DMS153 (cell line): ENCODE measurements around the gene RPA1.
"Not testable (repeated sequence)": the region's sequence is repeated elsewhere in the genome, so short reads cannot be mapped to it uniquely, and the experiment has no call there.

Experiments used
- DNase-seq: peaks from one replicate; lab custom pipeline; 2025; lab: John Stamatoyannopoulos, UW

RPA1 gene

DNA sequence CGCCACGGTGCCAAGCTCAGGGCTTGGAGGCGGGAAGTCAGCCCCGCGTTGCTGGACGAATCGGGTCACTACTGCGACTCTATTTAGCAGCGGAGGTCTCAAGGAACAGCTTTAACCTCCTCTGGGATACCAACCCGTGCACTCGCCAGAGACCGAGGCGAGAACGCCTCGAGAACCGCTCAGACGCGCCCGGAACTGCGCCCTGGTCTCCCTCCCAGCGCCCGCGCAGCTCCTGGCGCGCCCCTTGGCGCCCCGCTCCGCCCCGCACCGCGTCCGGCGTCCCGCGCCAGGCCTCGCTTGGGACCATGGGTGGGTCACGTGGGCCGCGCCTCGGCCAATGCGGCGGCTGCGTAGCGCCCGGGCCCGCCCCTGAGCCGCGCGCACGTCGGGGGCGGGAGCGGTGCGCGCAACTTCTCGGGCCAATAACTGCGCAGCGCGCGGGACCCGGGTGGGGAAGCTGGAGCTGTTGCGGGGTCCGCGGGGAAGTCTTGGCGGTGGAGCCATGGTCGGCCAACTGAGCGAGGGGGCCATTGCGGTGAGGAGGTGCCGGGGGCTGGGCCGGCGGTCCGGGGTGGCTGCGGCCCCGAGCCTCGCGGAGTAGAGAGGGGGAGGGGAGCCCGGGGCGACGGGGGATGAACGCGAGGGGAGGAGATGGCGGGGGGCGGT, at the start of gene RPA1, which contains the start of gene SMYD4:
Gene RPA1, plus strand, starts transcription at position 414 of the 666 bp plus-strand sequence. Its CDS starts 89 bp downstream, at position 503.
Gene SMYD4, minus strand, starts transcription at position 311 of the 666 bp plus-strand sequence. CDS start 1,908 bp downstream, outside the sequence.
- peak; percentile 8 for DNase-seq

GRCh38 chr17:1782171-1782567, 47.6 kb upstream of the RPA1 start:
- DNase-seq: no peak

DNA sequence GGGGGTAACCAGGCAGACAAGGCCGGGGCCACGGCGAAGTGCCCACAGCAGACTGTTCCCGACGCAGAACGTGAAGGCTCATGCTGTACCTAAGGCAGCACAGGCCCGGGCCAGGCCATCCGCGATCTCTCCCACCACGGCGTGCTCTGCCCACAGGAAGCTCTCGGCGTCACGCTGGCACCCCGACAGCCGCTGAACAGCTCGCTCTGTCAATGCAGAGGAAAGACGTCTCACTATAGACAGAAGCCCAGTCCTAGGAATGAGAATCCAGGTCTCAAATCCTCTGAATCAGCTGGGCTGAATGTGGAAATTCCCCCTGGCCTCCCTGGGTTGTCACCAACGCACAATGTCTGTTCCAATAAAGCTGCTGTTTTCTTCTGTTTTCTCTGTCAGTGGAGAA, 46.5 kb upstream of the RPA1 start:
- DNase-seq: no peak

DNA sequence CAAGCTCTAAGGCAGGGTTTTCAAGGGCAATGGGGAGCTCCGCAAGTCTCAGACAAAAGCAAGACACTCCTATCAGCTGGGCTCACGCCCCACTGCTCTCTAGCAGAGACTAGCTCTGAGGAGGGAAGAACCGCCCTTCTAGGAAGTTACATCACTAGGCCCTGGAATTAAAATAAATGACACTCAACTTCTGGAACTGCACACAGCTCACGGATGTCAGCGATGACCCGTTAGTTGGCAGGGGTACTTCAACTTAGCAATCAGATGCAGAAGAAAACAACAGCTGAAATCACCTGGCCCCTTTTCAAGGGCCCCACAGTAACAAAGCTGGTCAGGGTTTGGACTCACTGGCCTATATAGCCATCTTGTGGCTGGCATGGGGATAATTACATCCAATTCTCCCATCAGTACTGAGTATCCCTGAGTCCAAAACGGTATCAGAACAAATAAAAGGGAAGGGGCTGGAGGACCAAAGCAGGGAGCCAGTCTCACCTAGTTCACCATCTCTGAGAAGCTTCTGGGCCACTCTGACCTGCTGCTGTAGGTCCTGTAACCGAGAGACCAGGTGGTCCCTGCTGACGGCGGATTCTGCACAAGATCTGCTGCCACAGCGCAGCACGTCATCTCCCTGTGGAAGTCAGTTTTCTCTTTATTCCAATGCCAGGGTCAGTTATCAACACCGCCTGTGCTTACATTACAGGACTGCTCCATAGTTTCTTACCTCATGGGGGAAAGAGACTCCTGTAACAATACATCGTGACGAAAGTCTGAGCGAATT, 45.8 kb upstream of the RPA1 start:
- no peak for DNase-seq

GRCh38 chr17:1785930-1786329, 43.9 kb upstream of the RPA1 start:
- no peak for DNase-seq

DNA sequence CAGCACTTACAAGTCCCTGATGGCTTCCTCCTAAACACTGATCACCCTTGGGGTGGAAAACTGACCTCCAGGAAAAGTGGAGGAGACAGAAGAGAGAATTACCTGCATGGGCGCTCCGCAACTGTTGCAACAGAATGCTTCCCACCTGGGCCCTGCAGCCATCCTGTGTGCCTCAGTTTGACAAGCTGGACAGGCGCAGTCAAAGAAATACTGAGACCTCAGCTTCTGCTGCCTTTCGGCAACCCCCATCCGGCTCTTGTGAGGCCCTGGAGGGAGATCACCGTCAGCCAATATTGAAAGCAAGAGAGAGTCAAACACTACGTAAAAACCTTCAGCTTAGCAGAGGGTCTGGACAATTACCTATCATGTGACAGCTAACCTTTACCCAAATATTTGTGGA, 43.1 kb upstream of the RPA1 start:
- DNase-seq: no peak

DNA sequence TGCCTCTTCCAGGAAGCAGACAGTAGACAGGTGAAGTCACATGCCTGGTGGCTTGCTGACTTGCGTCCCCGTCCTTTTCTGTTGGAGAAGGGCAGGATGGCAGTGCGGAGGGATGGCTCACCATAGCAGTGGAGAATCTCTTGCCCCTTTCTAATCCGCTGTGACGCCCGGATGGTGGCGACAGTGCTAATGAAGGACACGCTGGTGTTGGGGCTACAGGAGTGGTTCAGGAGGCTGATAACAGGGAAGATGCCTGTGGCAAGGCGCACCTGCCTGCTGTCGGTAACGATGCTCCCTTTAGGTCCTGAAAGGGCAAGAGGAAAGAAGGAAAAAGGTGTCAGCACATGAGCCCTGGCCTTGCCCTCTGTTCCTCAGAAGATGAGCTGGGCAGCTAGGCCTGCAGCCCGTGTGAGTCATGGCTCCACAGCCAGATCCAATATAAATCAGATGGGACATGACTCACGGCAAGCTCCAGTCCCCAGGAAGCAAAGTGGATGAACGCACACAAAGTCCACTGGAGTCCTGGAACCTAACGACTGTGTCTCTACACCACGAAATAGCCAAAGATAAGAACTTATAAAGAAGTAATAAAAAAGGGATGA, 42.4 kb upstream of the RPA1 start:
- DNase-seq: no peak

DNA sequence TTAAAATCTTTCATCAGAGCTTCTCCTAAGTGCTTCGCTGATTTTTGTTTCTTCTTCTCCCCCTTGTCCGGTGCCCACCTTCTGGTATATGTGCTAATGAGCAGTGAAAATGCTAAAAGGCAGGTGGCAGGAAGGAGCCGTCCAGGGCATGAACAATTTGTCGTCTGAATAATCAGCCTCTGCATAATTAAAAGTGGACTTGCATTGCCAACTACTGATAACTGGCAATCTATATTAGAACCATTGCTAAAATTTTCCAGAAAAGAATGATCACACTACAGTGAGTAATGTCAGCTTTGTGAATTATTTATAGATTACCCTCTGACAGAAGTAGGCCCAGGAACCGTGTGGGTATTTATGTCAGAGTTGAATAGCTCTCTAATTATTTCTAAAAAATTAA, 39.9 kb upstream of the RPA1 start:
- no peak for DNase-seq

GRCh38 chr17:1792495-1793446, 37.0 kb upstream of the RPA1 start:
- no peak for DNase-seq

GRCh38 chr17:1793447-1793806, 36.4 kb upstream of the RPA1 start:
- no peak for DNase-seq

DNA sequence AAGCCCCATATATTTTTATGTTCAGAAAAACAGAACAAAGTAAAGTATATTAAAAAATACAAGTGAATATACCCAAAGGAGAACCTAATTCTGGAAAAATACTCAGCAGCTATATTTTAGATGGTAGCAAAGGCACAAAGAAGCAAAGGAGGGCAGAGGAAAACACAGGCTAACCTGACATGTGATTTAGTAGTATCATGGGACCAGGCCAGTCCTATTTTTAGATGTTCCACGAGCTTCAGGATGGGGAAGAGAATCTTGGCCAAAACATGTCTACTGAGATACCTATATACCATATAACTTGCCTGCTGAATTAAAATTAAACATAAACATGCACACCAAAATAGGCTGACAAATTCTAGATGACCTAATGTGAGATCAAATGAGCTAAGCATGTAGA, 33.0 kb upstream of the RPA1 start:
- no peak for DNase-seq

GRCh38 chr17:1797323-1797722, 32.5 kb upstream of the RPA1 start:
- no peak for DNase-seq

- not testable (repeated sequence) for DNase-seq
Observed at GRCh38 chr17:1797846-1798245, 32.0 kb upstream of the RPA1 start.

DNA sequence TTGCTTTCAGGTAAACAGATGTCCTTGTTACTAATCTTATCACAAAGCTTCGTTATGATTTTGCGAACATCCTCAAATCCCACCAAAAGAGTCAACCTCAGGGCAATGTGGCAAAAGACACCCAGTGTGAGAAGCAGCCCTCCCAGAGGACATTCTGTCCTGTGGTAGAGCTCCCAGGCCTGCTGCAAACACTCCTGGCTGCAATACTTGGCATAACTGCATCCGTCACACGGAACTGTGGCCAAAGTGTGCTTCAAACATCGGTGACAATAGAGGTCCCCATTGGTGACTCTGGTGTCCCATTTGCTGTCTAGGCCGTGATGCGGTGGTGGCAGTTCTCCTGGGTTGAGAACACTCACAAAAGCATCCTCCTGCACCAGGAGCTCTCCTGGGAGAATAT, 29.6 kb upstream of the RPA1 start:
- no peak for DNase-seq

DNA sequence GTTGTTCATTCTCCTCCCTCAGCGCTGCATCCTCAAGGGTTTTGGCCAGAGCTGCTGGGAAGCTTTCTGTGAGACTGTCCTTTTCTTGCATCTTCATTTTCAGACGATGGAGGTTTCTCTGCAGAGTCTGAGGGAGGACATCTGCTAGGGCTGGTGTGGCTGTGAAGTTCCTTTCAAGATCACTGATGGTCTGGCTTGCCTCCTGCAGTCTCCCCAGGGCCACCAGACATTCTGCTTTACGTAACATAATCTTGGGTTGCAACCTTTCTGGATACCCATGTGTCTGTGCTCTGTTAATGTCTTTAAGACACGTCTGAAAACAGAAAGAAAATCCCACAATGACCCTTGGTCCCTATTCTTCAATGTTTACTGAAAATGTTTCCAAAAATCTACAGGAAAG, 29.1 kb upstream of the RPA1 start:
- DNase-seq: no peak

DNA sequence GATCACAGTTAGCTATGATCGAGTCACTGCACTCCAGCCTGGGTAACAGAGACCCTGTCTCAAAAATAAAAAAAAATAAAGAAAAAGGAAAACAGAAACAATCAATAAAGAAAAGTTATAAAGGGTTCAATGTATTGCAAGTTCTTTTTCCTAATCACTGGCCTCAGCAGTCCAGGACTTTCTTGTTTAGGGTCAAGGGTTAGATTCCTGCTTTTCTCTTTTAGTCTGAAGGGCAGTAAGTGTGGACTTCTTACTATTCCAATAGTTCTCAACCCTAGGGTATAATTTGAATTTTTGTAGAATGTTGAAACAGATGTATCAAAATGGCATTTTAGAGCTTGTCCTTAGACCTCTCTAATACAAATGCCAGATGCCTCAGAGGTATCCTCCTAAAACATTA, 27.4 kb upstream of the RPA1 start:
- DNase-seq: no peak

DNA sequence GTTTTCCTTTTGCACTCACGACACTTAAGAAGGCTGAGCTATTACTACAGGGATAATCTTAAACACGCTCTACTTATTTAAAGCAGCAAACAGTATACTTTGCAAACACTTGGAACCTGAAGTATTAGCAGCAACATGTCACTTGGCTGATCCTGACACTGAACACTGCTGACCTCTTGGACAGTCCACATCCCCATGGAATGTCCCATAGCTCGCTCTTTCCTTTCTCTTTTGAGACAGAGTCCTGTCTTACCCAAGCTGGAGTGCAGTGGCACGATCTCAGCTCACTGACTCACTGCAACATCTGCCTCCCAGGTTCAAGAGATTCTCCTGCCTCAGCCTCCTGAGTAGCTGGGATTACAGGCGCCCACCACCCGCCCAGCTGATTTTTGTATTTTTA, 26.5 kb upstream of the RPA1 start:
- no peak for DNase-seq

DNA sequence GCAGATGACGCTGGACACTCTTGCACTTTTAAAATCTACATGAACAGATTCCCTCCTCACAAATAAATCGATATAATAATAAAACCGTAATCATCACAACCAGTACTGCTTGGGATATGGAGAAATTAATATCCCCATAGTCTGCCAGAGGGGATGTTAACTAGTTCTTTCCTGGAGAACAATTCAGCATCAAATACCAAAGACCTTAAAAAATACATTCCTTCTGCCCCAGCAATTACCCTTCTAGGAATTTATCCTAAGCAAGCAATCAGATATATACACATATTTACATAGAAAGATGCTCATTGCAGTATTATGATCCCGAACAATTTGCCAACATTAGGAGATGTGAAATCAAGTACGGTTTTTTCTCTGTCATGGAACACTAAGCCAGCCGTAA, 21.9 kb upstream of the RPA1 start:
- DNase-seq: no peak

DNA sequence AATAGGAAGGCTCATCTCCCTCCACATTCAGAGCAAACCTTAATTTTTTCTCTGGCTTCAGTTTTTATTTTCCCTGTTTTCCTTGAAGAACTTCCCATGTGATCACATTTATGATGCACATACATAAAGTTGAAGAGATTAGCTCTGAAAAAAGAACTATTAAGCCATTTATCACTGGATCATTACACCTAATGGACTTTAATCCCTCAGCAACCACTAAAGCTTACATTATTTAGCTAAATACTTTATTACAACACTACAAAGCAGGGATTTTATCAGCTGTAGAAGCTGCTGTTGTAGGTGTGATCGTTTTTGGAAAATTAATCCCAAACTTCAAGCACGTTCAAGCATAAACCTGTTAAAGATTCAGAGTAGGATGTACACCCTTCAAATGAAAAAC, 21.2 kb upstream of the RPA1 start:
- no peak for DNase-seq

DNA sequence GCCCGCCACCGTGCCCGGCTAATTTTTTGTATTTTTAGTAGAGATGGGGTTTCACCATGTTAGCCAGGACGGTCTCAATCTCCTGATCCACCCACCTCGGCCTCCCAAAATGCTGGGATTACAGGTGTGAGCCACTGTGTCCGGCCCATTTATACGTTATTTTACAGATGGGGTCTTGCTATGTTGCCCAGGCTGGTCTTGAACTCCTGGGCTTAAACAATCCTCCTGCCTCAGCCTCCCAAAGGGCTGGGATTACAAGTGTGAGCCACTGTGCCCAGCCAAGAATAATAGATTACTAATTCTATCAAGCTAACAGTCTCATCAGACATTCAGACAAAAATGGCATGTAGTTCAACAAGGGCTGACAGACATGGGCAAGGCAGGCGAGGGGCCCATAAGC, 20.0 kb upstream of the RPA1 start:
- not testable (repeated sequence) for DNase-seq

DNA sequence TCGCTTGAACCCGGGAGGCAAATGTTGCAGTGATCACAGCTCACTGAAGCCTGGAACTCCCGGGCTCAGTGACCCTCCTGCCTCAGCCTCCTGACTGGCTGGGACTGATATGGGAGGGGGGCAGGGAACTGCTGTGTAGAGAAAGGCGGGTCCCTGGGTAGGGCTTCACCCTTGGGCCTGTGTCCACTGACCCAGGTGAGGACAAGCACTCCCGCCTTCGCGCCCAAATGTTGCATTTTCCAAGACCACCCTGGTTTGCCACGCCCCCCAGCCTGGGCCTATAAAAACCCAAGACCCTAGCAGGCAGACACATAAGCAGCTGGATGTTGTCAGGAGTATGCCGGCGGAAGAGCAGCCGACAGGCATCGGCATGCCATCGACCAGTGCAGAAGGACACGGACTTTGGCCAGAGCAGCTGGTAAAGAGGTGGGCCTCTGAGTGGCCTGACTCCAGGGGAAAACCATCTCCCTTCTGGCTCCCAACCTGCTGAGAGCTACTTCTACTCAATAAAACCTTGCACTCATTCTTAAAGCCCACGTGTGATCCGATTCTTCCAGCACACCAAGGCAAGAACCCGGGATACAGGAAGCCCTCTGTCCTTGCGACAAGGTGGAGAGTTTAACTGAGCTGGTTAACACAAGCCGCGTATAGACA, 19.2 kb upstream of the RPA1 start:
- no peak for DNase-seq

GRCh38 chr17:1813088-1813487, 16.7 kb upstream of the RPA1 start:
- DNase-seq: no peak
